ENCODE measurements around the gene TCF7L2.

DNA sequence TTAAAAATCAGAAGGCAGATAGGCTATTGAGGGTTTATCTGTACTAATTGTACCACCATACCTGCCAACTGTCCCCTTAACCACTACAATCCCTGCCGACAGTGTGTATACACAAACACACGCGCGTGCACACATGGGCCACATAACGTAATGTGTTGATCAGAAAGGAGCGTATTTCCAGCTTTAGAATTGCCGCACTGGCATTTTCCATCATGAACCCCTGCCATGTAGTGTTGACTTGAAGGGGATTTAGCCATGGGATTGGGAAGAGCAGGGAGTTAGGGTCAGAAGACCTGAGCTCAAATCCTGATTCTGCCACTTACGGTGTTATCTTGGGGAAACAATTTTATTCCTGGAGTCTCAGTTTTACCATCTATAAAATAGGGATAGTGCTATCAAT, 158.9 kb downstream of the TCF7L2 start:
- TF ChIP-seq, protein P1, sequence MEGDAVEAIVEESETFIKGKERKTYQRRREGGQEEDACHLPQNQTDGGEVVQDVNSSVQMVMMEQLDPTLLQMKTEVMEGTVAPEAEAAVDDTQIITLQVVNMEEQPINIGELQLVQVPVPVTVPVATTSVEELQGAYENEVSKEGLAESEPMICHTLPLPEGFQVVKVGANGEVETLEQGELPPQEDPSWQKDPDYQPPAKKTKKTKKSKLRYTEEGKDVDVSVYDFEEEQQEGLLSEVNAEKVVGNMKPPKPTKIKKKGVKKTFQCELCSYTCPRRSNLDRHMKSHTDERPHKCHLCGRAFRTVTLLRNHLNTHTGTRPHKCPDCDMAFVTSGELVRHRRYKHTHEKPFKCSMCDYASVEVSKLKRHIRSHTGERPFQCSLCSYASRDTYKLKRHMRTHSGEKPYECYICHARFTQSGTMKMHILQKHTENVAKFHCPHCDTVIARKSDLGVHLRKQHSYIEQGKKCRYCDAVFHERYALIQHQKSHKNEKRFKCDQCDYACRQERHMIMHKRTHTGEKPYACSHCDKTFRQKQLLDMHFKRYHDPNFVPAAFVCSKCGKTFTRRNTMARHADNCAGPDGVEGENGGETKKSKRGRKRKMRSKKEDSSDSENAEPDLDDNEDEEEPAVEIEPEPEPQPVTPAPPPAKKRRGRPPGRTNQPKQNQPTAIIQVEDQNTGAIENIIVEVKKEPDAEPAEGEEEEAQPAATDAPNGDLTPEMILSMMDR (conservative IDR thresholded peaks at IDR 0.05 in 1 of 2, IDR thresholded peaks at IDR 0.05 in 1 of 2; ENCODE audit: extremely low read depth in 1 of 2, insufficient read depth in 1 of 2, low read depth in 1 of 2, low read length in 2 of 2) = no peak
- TF ChIP-seq EZH2 (IDR thresholded peaks at IDR 0.05; ENCODE audit: borderline replicate concordance, low read length) = no peak

Data from mammary epithelial cell (primary cell).